NCI-H526 treated with DMSO at 0.1 percent for 48 hours (cell line): Measurements from ENCODE around the gene LRRC4B.
"Not testable (repeated sequence)": the region's sequence is repeated elsewhere in the genome, so short reads cannot be mapped to it uniquely, and the experiment has no call there.

Experiments
- DNase-seq: peaks from one replicate; lab custom pipeline; 2025; lab: John Stamatoyannopoulos, UW

LRRC4B gene

GRCh38 chr19:50486823-50487515, 81.3 kb downstream of the LRRC4B start:
- no peak for DNase-seq

GRCh38 chr19:50485284-50485955, 82.8 kb downstream of the LRRC4B start:
- no peak for DNase-seq

GRCh38 chr19:50482916-50483315, 85.3 kb downstream of the LRRC4B start:
- no peak for DNase-seq

- no peak for DNase-seq
Observed at GRCh38 chr19:50482271-50482855, 85.9 kb downstream of the LRRC4B start.

- DNase-seq, result no peak
Observed at GRCh38 chr19:50481351-50482149, 86.7 kb downstream of the LRRC4B start.

GRCh38 chr19:50480281-50481111, 87.7 kb downstream of the LRRC4B start:
- DNase-seq, result no peak

GRCh38 chr19:50479761-50480251, 88.4 kb downstream of the LRRC4B start:
- no peak for DNase-seq

GRCh38 chr19:50478901-50479715, 89.1 kb downstream of the LRRC4B start:
- peak; percentile 10 for DNase-seq

- DNase-seq, result no peak
Observed at GRCh38 chr19:50477751-50478515, 90.3 kb downstream of the LRRC4B start.

GRCh38 chr19:50476907-50477238, 91.4 kb downstream of the LRRC4B start:
- no peak for DNase-seq

- DNase-seq, result peak; percentile 85
Observed at GRCh38 chr19:50476224-50476906, 91.9 kb downstream of the LRRC4B start, which contains the start of the genes EMC10 and GARIN5A. TSS of gene EMC10 (plus strand) at chr19:50476507. CDS start at chr19:50476545, 38 bp downstream. TSS of gene GARIN5A (minus strand) at chr19:50476848. CDS start at chr19:50476388, 460 bp downstream.

- no peak for DNase-seq
Observed at GRCh38 chr19:50475736-50476223, 92.5 kb downstream of the LRRC4B start.

GRCh38 chr19:50475101-50475568, 93.1 kb downstream of the LRRC4B start:
- DNase-seq, result no peak

GRCh38 chr19:50473336-50473735, 94.9 kb downstream of the LRRC4B start:
- not testable (repeated sequence) for DNase-seq

- no peak for DNase-seq
Observed at GRCh38 chr19:50468818-50469217, 99.4 kb downstream of the LRRC4B start.

- no peak for DNase-seq
Observed at GRCh38 chr19:50467566-50467965, 100.7 kb downstream of the LRRC4B start.
